HEK293 (cell line): ENCODE results near the gene GRHL3.

Source experiments
- CTCF ChIA-PET: fragments of 350-600 bp; formaldehyde crosslinking; extraction: SDS; loops from one replicate; lab custom pipeline; 2021; ENCODE audit warnings: antibody characterized with exemption; lab: Yijun Ruan, JAX
- POLR2A ChIA-PET: fragments of 300-600 bp; formaldehyde crosslinking; extraction: SDS; loops from one replicate; lab custom pipeline; 2020; ENCODE audit warnings: antibody characterized with exemption, inconsistent platforms; lab: Yijun Ruan, JAX
- H3K27ac ChIP-seq: fragments of 200-500 bp; sonication (Bioruptor generic); 2 replicates; pipeline ENCODE4 v1.5.1; 2014; ENCODE audit warnings: low read depth, low read length, control low read depth, inconsistent platforms; ENCODE audit errors: extremely low read depth
- H3K36me3 ChIP-seq, 2 experiments: fragments of 200-500 bp in 1 of 2; sonication (Bioruptor generic) in 1 of 2; 1 replicate in 1 of 2; 2 replicates in 1 of 2; pipeline ENCODE4 v1.5.1; 2014 to 2017; ENCODE audit warnings: inconsistent platforms in 2 of 2, low read length in 2 of 2; ENCODE audit not compliant: control insufficient read depth in 2 of 2, insufficient read depth in 1 of 2
- H3K4me1 ChIP-seq: fragments of 200-500 bp; sonication (Bioruptor generic); 2 replicates; pipeline ENCODE4 v1.5.1; 2014; ENCODE audit warnings: mild to moderate bottlenecking, low read length, inconsistent platforms; ENCODE audit not compliant: control insufficient read depth, insufficient read depth
- H3K4me3 ChIP-seq: 2 replicates; pipeline ENCODE4 v1.5.1; 2011; ENCODE audit warnings: low read depth, mild to moderate bottlenecking, control low read depth, low read length, moderate library complexity
- H3K9me3 ChIP-seq: fragments of 200-500 bp; sonication (Bioruptor generic); 2 replicates; pipeline ENCODE4 v1.5.1; 2014; ENCODE audit warnings: low read depth, low read length, inconsistent platforms; ENCODE audit not compliant: control insufficient read depth, insufficient read depth
- ATF2 ChIP-seq: fragments of 450-650 bp; formaldehyde crosslinking; IDR thresholded peaks from 2 replicates; pipeline ENCODE4 v1.5.1; 2016; ENCODE audit warnings: missing biosample characterization, missing genetic modification characterization, low read depth
- GLIS1 ChIP-seq: fragments of 450-650 bp; formaldehyde crosslinking; IDR thresholded peaks from 2 replicates; pipeline ENCODE4 v1.5.1; 2016; ENCODE audit warnings: missing biosample characterization, missing genetic modification characterization
- GLIS2 ChIP-seq: fragments of 450-650 bp; formaldehyde crosslinking; IDR thresholded peaks from 2 replicates; pipeline ENCODE4 v1.5.1; 2016; ENCODE audit warnings: missing biosample characterization, missing genetic modification characterization
- KLF10 ChIP-seq: fragments of 450-650 bp; IDR thresholded peaks from 2 replicates; pipeline ENCODE4 v1.5.1; 2018; ENCODE audit warnings: missing biosample characterization, mild to moderate bottlenecking, missing genetic modification characterization
- PRDM10 ChIP-seq: fragments of 450-650 bp; formaldehyde crosslinking; IDR thresholded peaks from 2 replicates; pipeline ENCODE4 v1.5.1; 2016; ENCODE audit warnings: missing biosample characterization, missing genetic modification characterization
- TRIM28 ChIP-seq: IDR thresholded peaks from 2 replicates; pipeline ENCODE4 v1.6.1; 2011; ENCODE audit warnings: low read length, control low read depth, borderline replicate concordance
- YY1 ChIP-seq: fragments of 450-650 bp; formaldehyde crosslinking; IDR thresholded peaks from 2 replicates; pipeline ENCODE4 v1.5.1; 2018; ENCODE audit warnings: missing biosample characterization, missing genetic modification characterization
- ZBTB26 ChIP-seq: fragments of 450-650 bp; formaldehyde crosslinking; optimal IDR thresholded peaks from 2 replicates; pipeline ENCODE3; 2016; ENCODE audit warnings: missing biosample characterization, mild to moderate bottlenecking, missing genetic modification characterization
- ZBTB48 ChIP-seq: fragments of 450-650 bp; formaldehyde crosslinking; IDR thresholded peaks from 2 replicates; pipeline ENCODE4 v1.5.1; 2016; ENCODE audit warnings: missing biosample characterization, missing genetic modification characterization
- ZBTB7A ChIP-seq: fragments of 450-650 bp; formaldehyde crosslinking; IDR thresholded peaks from 2 replicates; pipeline ENCODE4 v1.5.1; 2016; ENCODE audit warnings: low read depth, missing biosample characterization, missing genetic modification characterization
- ZEB2 ChIP-seq: fragments of 450-650 bp; formaldehyde crosslinking; IDR thresholded peaks from 2 replicates; pipeline ENCODE4 v1.5.1; 2016; ENCODE audit warnings: missing biosample characterization, missing genetic modification characterization
- ZFP41 ChIP-seq: fragments of 450-650 bp; formaldehyde crosslinking; IDR thresholded peaks from 2 replicates; pipeline ENCODE4 v1.5.1; 2016; ENCODE audit warnings: missing biosample characterization, missing genetic modification characterization, borderline replicate concordance
- ZFP69B ChIP-seq: fragments of 450-650 bp; formaldehyde crosslinking; IDR thresholded peaks from 2 replicates; pipeline ENCODE4 v1.5.1; 2016; ENCODE audit warnings: missing biosample characterization, missing genetic modification characterization
- ZIC2 ChIP-seq: fragments of 450-650 bp; formaldehyde crosslinking; IDR thresholded peaks from 2 replicates; pipeline ENCODE4 v1.5.1; 2016; ENCODE audit warnings: missing biosample characterization, missing genetic modification characterization
- ZNF175 ChIP-seq: fragments of 450-650 bp; formaldehyde crosslinking; IDR thresholded peaks from 2 replicates; pipeline ENCODE4 v1.5.1; 2016; ENCODE audit warnings: missing biosample characterization, missing genetic modification characterization
- ZNF18 ChIP-seq: fragments of 450-650 bp; formaldehyde crosslinking; IDR thresholded peaks from 2 replicates; pipeline ENCODE4 v1.5.1; 2016; ENCODE audit warnings: missing biosample characterization, missing genetic modification characterization
- ZNF2 ChIP-seq: fragments of 450-650 bp; formaldehyde crosslinking; IDR thresholded peaks from 2 replicates; pipeline ENCODE4 v1.5.1; 2016; ENCODE audit warnings: missing biosample characterization, missing genetic modification characterization
- ZNF223 ChIP-seq: fragments of 450-650 bp; formaldehyde crosslinking; IDR thresholded peaks from 2 replicates; pipeline ENCODE4 v1.5.1; 2016; ENCODE audit warnings: missing biosample characterization, missing genetic modification characterization
- ZNF354C ChIP-seq: fragments of 450-650 bp; formaldehyde crosslinking; IDR thresholded peaks from 2 replicates; pipeline ENCODE4 v1.5.1; 2016; ENCODE audit warnings: missing biosample characterization, missing genetic modification characterization, low read depth, borderline replicate concordance
- ZNF394 ChIP-seq: fragments of 450-650 bp; formaldehyde crosslinking; IDR thresholded peaks from 2 replicates; pipeline ENCODE4 v1.5.1; 2016; ENCODE audit warnings: missing biosample characterization, missing genetic modification characterization, mild to moderate bottlenecking, moderate library complexity, borderline replicate concordance
- ZNF473 ChIP-seq: fragments of 450-650 bp; formaldehyde crosslinking; IDR thresholded peaks from 2 replicates; pipeline ENCODE4 v1.5.1; 2017; ENCODE audit warnings: missing biosample characterization, missing genetic modification characterization
- ZNF544 ChIP-seq: fragments of 450-650 bp; formaldehyde crosslinking; IDR thresholded peaks from 2 replicates; pipeline ENCODE4 v1.5.0; 2017; ENCODE audit warnings: missing biosample characterization, missing genetic modification characterization
- ZNF600 ChIP-seq: fragments of 450-650 bp; formaldehyde crosslinking; IDR thresholded peaks from 2 replicates; pipeline ENCODE4 v1.5.1; 2016; ENCODE audit warnings: missing biosample characterization, missing genetic modification characterization
- ZNF623 ChIP-seq: fragments of 450-650 bp; formaldehyde crosslinking; IDR thresholded peaks from 2 replicates; pipeline ENCODE4 v1.5.1; 2016; ENCODE audit warnings: missing biosample characterization, missing genetic modification characterization
- ZNF670 ChIP-seq: fragments of 450-650 bp; formaldehyde crosslinking; IDR thresholded peaks from 2 replicates; pipeline ENCODE4 v1.5.1; 2016; ENCODE audit warnings: missing biosample characterization, missing genetic modification characterization, low read depth
- ZNF76 ChIP-seq: fragments of 450-650 bp; formaldehyde crosslinking; IDR thresholded peaks from 2 replicates; pipeline ENCODE4; 2016; ENCODE audit warnings: low read depth, missing biosample characterization, missing genetic modification characterization, borderline replicate concordance

GRHL3 gene

GRCh38 chr1:24321697-24322469 is 2.7 kb downstream of the GRHL3 start (continued):
- TF ChIP-seq ATF2 (tag by site-specific recombination) (no peak), ZNF623 (no peak), ZNF2 (tag by site-specific recombination) (no peak), ZFP69B (tag by site-specific recombination) (peak; percentile 99), ZFP41 (tag by site-specific recombination) (no peak), ZNF394 (no peak; the same call in 1 of the 2 replicates), ZEB2 (tag by site-specific recombination) (peak; percentile 78), ZBTB48 (tag by site-specific recombination) (peak; percentile 88), ZNF473 (tag by site-specific recombination) (no peak), ZNF76 (tag by site-specific recombination) (peak; percentile 83), ZBTB7A (tag by site-specific recombination) (peak; percentile 27; the same call in 1 of the 2 replicates)

- POLR2A ChIA-PET = interaction anchor here (1.0 to 2.3 kb wide), 12 partner anchors 8 to 121 kb away, joined by 3 to 13 read pairs (median 4); no protein-coding TSS in a partner anchor
- Histone ChIP-seq H3K27ac (peak overlapping the region; percentile 93), H3K9me3 (no peaks in the 10 kb centered on the region), H3K36me3 (no peaks in the 10 kb centered on the region), H3K4me1 (peaks cover 21% of the 10 kb centered on the region), H3K4me3 (peak overlapping the region; percentile 40)
- CTCF ChIA-PET = interaction anchor here (0.5 to 7.5 kb wide), 7 partner anchors 9 to 638 kb away, joined by 3 to 54 read pairs (median 4); no protein-coding TSS in a partner anchor
- TF ChIP-seq KLF10 (no peak), GLIS1 (tag by site-specific recombination) (no peak), GLIS2 (no peak), ZNF600 (tag by site-specific recombination) (peak; percentile 9; the same call in 1 of the 2 replicates), ZIC2 (peak; percentile 69), YY1 (tag by site-specific recombination) (0 out of 2 replicates have a peak, but pooled peaks have one; percentile 15), ZNF175 (no peak), ZBTB26 (peak; percentile 55), ZNF670 (no peak), ZNF223 (tag by site-specific recombination) (no peak), TRIM28 (peak; percentile 63), ZNF354C (no peak), ZNF544 (no peak), ZNF18 (tag by site-specific recombination) (0 out of 2 replicates have a peak, but pooled peaks have one; percentile 7), PRDM10 (peak; percentile 95)
Measured at GRCh38 chr1:24322470-24323177, 3.5 kb downstream of the GRHL3 start.
